T-helper 1 cell (primary cell): ENCODE data around the gene GPRC5D.

Experiments
- DNase-seq, 5 donors: peaks; one replicate each; pipeline ENCODE4 v3.0.0-alpha.2; 2012 to 2020

The GPRC5D gene

DNA sequence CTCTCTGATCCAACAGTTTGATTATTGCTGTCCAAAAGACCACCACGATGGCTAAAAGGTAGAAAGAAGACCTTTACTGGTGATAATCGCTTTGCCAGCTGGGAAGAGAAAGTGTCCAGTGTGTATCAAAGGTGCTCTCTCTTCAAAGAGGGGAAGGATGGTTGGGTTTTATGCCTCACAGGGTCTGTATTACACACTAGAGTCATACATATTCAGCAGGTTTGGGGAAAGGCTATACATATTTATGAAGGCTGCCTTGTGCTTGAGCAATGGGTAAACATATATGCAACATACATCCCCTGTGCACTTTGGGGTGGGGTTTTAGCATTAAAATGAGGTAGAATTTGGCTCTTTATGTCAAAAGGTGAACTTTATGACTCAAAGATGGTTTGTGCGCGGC lies 18.2 kb downstream of the GPRC5D start:
- no peak for DNase-seq

DNA sequence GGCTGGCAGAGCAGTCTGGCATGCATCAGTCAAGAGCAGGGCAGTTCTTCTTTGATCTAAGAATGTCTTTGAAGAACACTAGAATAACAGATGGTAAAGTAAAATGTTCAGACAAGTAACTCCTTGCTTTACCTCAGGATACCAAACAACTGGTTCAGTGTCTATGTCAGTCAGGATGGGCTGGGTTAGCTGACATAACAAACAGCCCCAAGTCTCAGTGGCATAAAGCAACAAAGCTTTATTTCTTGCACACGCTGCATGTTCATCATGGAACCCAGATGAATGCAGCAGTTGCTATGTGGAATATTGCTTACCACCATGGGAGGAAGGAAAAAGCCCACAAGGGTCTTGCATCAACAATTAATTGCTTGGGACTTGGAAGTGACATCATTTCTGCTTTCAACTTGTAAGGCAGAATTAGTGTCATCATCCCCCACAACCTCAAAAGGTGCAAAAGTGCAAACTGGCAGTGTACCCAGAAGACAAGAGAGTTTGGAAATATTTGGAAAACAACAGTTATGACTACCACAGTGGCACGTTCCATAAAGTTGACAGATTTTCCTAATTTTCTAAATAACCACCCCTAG lies 21.2 kb downstream of the GPRC5D start:
- no peak for DNase-seq

DNA sequence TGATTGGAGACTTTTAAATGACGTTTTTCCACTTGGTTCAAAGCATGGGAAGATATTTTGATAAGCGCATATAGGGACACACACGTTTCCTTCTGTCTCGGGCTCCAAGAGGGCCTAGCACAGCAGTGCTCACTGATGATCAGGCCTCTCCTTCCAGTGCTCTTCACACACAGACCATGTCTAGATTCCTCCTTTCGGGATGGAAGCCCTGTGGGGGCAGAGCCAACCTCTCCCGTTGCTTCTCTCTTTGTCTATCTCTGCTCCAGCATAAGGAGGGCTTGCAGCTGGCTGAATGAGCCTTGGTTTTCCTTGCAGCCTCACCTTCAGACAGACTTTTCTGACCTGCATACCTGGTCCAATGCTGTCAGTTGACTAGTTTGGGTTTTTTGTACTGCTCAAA lies 22.3 kb downstream of the GPRC5D start:
- no peak for DNase-seq

DNA sequence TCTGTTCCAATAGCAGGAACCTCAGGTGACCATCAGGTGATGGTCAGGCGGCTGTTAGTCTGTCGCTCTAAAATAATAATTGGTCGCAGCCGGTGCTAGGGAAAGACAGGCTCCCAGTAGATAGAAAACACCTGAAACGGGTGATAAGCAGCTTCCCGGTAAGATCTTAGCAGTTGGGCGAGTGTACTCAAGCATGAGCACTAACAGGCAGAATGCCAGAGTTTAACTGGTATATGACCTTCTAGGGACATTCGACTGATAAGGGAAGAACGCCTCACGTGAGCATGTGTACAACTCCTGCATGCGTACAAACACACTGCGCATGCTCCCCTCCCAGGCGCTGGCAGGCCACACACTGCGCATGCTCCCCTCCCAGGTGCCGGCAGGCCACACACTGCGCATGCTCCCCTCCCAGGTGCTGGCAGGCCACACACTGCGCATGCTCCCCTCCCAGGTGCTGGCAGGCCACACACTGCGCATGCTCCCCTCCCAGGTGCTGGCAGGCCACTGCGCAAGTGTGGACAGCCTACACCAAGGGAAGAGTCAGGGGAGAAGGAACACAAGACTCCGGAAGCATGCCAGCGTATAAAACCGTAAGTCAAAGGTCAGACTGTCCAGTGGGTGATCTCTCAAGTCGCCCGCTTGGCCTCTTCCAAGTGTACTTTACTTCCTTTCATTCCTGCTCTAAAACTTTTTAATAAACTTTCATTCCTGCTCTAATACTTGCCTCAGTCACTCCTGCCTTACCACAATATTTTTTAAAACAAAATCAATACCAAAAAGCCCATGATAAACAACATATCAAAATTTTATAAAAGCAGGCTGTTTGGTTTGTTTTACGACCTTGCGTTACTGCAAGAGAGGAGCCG lies 24.5 kb downstream of the GPRC5D start:
- peak in 4 of 5 donors; percentile 11 to 41 (median 30) for DNase-seq

DNA sequence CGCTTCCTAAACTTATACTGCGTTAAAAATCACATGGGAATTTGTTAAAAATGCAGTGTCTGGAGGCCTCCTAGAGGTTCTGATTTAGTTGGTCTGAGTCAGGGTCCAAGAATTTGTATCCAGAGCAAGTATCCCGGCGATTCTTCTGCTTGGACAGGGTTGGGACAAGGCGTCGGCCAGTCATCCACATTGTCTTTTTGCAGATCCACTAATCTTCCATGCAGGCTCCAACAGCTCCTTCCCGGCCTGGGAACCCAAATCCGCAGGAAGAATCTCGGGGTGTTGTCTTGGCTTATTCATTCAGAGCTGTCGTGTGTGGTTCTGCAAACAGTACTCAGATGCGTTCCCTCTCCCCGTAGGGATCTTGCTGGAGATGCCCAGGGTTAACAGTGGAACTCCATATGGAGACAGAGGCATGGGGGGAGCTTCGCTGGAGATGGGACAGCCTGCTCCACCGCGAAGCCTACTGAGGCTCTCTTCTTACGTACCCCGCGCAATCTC lies 25.3 kb downstream of the GPRC5D start:
- DNase-seq = no peak

DNA sequence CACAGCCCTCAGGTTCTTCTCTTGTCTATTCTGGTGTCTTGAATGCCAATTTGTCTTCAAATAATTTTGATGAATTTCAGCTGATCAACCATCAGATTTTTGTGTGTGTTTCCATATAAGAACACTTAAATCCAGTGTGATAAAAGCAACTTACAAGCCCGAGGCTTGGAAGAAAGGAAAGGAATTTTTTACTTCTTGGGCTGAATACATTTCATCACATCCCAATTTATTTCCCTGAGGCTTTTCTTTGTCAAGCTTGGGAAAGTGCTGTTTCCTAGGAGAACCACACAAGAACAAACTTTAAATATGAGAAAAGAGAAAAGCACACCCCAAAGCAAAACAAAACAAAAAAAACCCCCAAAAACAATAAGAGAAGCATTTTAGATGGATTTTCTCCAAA lies 26.6 kb downstream of the GPRC5D start:
- no peak for DNase-seq

DNA sequence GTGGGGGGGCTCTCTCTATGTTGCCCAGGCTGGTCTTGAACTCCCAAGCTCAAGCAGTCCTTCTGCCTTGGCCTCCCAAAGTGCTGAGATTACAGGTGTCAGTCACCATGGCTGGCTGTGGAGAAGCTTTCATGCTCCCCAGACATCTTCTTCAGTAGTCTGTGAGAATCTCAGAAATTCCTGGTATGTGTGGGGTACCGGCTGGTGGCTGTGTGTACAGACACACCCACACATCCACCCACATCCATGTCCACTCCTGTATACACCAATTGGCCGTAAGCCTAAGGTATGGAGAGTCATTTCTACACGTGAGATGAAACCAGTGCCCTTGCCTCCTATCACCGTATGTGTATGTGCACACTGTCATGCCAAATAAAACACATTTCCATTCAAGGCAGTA lies 27.8 kb downstream of the GPRC5D start:
- no peak for DNase-seq

DNA sequence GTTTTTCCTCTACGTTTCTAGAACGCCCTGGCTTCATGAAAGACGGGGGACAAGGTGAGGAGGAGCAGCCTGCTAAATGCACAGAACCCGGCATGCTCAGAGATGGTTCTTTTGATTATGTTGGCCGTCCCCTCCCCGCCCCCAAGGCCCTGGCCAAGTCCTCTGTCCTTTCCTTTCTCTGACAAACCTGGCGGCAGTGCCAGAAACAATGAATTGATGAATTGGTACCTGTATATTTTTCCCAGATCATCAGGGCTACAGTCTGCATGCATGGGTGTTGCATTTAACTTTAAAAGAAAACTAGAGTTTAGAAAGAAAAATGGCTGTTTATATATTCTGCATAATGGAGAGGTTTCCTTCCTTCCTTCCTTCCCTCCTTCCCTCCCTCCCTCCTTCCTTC lies 29.0 kb downstream of the GPRC5D start:
- no peak for DNase-seq

DNA sequence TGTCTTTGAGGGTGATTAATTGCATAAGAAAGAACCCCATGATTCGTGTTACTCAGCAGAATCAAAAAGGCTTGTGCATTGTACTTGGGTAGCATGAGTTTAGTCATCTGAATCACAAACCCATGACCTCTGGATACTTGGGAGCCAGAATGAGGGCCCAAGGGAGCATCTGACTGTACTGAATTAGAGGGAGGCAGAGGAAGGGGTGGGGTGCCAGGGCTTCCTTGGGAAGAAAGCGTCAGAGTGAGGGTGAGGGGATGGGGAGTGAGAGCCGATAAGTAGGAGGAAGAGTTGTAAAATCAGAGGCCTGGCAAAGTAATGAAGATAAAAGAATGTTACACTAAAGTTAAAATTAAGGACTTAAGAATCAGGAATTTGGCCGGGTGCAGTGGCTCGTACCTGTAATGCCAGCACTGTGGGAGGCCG lies 29.8 kb downstream of the GPRC5D start:
- DNase-seq = no peak

DNA sequence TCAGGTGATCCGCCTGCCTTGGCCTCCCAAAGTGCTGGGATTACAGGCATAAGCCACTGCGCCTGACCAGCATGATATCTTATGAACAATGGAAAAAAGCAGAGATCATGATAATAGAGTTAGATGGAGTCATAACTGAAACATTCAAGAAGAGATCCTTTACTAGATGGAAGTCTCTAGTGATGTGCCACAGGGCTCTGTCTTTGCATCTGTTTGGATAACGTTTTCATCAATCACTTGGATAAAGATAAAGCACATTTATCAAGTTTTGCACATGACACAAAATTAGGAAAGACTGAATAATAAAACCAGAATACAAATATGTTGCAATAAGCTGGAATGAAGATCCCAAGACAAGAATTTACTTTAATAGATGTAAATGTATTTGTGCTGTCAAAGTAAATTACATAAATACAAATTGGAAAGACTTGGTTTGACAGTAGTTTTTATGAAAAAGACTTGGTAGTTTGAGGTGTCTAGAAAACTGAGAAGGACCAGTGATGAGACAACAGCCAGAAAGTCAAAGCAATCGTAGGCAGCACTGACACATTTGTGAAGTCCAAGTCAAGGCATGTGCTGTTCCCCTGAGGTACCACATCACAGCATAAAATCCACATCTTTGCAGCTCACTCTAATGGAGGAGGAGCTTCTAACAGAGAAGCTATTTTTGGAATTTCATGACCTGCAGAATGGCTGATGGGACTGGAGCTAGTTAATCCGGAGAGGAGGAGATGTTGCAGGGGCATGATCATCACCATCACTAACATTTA lies 32.1 kb downstream of the GPRC5D start:
- no peak for DNase-seq

DNA sequence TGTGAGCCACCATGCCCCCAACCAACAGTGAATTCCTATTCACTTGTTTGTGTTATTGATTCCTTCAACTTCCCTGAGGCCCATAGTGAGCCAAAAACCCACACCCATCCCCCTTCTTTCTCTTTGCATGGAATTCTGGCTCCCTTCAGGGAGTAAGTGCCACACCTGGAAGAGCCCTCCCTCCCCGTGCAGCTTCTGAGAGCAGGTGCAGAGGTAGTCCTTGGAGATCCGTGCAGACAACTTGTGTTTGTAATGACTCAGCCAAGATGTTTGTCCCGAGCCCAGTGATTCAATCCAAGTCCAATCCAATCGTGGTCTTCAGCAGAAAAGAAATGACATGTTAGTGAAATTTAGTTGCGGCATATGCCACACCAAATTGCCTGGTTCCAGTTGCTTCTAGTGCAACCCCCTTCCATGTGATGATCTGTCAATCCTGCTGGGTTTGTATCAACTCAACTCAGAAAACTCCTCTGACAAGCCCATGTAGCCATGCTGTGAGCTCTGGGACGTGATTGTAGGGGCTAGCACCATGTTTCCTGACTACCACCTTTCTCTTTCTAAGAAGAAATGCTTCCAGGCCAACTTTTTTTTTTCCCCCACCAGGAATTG lies 33.1 kb downstream of the GPRC5D start:
- DNase-seq = no peak

DNA sequence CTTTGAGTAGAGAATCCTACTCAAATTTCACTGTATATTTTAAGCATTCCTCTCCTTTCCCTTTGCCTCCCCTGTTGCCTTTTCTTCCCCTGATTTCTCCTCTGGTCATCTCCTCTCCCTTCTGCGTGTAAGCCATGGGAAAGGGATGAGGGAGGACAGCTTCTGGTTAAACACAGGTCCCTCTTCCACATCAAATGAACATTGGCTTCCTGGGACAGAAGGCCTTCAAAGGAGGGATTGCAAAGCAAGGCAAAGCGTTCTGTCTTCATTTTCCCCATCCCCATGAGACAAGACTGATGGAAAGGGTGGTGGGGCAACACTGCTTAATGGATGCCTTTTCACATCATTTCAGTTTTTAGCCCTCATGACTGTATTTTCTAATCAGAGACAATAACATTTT lies 34.5 kb downstream of the GPRC5D start:
- no peak for DNase-seq

DNA sequence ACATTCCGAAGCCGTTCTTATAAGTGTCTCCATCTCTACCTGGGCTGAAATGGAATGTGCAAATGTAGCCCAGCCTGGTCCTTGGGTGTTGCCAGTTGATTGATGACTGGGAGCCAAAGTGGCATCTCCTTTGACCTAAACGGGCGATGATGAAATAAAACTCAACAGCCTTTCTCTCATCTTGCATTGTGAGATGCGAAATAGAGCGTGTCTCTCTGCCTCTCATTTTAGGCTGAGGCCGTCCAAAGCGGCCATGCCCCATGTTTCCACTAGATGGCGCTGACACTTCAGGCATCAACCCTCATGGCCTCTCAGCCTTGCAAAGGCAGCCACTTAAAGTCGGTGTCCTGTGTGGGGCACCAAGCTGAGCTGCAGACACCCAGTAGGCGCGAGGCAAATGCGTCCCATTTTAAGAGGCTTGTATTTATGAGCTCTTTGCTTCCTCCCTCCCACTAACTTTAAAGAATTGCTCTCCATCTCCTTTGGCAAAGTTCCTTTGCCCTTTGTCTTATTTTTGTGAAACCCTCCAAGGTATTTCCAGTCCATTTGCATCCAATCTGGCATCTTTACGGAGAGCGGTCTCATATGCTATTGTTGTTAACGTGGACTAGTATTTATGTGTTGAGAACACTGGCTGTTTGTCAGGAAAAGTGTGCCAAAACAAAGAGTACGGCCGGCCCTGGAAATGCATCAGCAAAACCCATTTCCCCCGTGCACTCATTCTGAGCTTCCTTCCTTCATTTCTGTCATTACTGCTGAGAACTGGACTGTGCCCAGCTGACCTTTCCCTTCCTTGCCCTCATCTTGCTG lies 35.6 kb downstream of the GPRC5D start:
- peak; percentile 50 to 80 (median 73) for DNase-seq

DNA sequence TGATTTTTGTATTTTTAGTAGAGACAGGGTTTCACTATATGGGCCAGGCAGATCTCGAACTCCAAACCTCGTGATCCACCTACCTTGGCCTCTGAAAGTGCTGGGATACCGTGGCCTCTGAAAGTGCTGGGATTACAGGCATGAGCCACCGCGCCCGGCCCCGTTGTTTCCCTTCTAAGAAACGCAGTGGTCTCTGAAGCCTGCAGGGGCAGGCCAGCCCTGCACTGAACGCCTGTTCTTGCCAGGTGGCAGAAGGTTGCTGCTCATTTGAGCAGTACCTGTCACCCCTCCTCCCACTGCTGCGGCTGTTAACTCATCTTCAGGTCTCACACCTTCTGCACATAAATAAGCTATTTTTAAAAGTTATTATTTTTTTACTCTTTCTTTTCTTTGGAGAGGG lies 36.3 kb downstream of the GPRC5D start:
- no peak for DNase-seq

DNA sequence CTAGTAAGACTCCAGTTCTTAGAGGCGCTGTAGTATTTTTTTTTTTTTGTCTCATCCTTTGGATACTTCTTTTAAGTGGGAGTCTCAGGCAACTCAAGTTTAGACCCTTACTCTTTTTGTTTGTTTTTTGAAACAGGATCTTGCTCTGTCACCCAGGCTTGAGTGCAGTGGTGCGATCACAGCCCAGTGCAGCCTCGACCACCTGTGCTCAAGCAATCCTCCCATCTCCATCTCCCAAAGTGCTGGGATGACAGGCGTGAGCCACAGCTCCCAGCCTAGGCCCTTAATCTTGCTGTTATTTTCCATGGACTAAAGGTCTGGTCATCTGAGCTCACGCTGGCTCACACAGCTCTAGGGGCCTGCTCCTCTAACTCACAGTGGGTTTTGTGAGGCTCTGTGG lies 39.3 kb downstream of the GPRC5D start:
- DNase-seq = no peak

DNA sequence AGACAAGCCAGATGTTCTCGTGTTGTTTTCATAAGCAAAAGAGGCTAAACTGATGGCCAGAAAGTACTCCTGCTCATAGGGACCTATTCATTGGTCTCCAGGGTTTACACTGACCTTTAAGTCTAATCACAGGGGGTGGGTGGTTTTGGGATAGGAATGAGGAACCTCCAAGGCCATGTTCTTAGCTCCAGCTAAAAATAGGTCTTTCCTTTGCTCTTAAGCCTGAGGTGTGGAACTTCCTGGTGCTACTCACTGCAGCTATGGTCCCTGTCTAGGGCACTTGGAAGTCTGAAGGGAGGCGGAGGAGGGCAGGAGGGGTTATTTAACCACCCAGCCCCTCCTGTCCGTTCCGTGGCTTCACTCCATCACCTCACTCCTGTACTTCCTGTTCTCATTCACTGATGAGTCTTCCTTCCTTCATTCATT lies 42.0 kb downstream of the GPRC5D start:
- no peak for DNase-seq

DNA sequence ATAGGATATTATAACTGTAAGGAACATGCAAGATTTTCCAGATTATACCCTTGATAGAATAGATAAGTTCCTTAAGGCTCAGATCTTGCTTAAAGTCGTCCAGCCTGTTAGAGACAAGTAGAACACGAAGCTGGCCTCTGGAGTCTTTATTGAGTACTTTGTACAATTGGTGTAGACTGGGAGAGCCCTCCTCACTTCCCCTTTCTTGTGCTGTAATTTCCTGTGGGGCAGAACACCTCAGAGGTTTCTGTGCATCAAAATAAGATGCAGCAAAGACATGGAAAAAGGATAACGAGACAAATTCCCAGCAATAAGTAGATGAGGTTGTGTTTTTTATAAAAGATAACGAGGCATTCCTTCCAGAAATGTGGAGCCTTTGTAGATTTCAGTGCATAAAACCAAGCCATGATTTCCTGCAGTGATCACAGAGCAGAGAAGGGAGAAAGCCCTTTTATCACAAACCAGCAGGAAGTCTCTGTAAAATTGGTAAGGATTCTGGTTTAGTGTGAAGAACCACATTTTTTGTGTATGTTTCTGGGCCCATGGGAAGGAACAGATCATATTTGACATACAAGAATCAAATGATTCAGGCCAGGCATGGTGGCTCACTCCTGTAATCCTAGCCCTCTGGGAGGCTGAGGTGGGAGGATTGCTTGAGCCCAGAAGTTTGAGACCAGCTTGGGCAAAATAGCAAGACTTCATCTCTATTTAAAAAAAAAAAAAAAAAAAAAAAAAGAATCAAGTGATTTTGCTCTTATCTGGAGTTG lies 42.6 kb downstream of the GPRC5D start:
- DNase-seq = no peak

DNA sequence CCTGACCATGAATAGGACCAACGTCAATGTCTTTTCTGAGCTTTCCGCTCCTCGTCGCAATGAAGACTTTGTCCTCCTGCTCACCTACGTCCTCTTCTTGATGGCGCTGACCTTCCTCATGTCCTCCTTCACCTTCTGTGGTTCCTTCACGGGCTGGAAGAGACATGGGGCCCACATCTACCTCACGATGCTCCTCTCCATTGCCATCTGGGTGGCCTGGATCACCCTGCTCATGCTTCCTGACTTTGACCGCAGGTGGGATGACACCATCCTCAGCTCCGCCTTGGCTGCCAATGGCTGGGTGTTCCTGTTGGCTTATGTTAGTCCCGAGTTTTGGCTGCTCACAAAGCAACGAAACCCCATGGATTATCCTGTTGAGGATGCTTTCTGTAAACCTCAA lies 43.3 kb downstream of the GPRC5D start:
- DNase-seq = no peak

DNA sequence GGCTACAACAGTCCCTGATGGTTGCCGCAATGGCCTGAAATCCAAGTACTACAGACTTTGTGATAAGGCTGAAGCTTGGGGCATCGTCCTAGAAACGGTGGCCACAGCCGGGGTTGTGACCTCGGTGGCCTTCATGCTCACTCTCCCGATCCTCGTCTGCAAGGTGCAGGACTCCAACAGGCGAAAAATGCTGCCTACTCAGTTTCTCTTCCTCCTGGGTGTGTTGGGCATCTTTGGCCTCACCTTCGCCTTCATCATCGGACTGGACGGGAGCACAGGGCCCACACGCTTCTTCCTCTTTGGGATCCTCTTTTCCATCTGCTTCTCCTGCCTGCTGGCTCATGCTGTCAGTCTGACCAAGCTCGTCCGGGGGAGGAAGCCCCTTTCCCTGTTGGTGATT lies 43.7 kb downstream of the GPRC5D start:
- no peak for DNase-seq

DNA sequence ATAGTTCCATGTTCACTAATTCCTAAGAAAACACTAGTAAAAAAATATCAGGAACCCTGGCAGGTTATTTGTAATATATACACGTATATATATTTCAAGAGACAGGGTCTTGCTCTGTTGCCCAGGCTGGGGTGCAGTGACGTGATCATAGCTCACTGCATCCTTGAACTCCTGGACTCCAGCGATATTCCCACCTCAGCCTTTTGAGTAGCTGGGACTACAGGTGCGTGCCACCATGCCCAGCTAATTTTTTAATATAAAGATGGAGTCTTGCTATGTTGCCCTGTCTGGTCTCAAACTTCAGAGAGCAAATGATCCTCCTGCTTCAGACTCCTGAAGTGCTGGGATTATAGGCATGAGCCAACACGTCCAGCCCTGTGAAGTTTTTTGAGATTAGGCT lies 44.4 kb downstream of the GPRC5D start:
- DNase-seq = no peak
